ENCODE measurements around the gene RNU4-1. TPM values are rescaled to one million over a fixed set of nuclear protein-coding genes. Genes with fewer than 3 reads are reported as not detected.

The RNU4-1 gene
- total RNA-seq, 1 experiment from 2014 or later = 2,323 TPM

DNA sequence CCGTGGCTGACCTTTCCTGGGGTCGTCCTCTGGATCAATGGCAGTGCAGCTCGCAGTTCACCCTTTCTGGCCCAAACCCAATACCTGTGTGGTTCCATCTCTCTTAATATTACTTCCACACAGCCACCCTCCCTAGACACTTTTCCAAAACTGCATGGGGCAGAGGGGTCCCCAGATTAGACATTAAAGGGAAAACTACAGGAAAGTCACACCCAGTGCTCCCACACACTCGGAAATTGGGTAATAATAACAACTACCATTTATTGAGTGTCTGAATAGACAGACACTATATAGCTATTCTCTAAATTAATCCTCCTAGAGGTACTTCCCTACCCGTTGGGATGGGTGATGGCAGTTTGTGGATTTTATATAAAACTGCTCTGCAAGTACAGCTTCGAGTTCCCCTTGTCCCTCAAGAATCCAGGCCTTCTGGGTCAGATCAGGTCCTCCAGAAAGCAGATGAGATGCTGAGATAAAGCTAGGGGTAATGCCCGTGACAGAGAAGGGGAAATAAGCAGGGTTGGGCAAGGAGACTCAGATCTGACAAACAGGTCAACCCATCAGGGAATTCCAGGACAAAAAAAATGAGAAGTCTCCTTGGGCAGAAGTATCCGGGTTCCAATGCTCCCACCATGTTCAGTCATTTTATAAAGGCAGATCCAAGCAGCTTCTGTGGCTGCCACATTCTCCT is 26.7 kb downstream of the RNU4-1 start:
- Histone ChIP-seq H3K4me2 (ENCODE audit: low read length) (peak overlapping the region; percentile 70), H3K36me3 (ENCODE audit: control insufficient read depth in 1 of 2, insufficient read depth in 2 of 2, low read length in 2 of 2) (peaks cover 0 to 7% of the 10 kb centered on the region in 2 experiments; a peak in 1 of 4 replicates), H3K9me3 (ENCODE audit: control insufficient read depth in 1 of 2, insufficient read depth in 1 of 2, low read depth in 1 of 2, low read length in 2 of 2) (no peaks in the 10 kb centered on the region), H3K27me3 (ENCODE audit: insufficient read depth, low read length) (no peaks in the 10 kb centered on the region), H4K20me1 (ENCODE audit: insufficient read depth) (no peaks in the 10 kb centered on the region), H3K27ac (ENCODE audit: low read depth, low read length) (no peak overlapping the region), H3K4me1 (ENCODE audit: control insufficient read depth in 1 of 2, insufficient read depth in 2 of 2, low read length in 2 of 2) (peaks cover 38 to 48% of the 10 kb centered on the region in 2 experiments), H2AFZ (ENCODE audit: low read depth, low read length, poor library complexity, severe bottlenecking) (peak overlapping the region; percentile 90), H3K4me3 (replicated peaks in 1 of 2; ENCODE audit: low read depth in 1 of 2, low read length in 2 of 2) (no peak overlapping the region), H3K9ac (ENCODE audit: low read length) (peak overlapping the region; percentile 32), H3K9me2 (ENCODE audit: insufficient read depth) (no peaks in the 10 kb centered on the region), H3K79me2 (ENCODE audit: insufficient read depth, low read length) (peaks cover 41% of the 10 kb centered on the region)
- CTCF ChIA-PET = interaction anchor here (0.8 to 8.7 kb wide), 10 partner anchors 9 to 65 kb away, joined by 3 to 181 read pairs (median 8); partner anchors contain the start of genes RNU4-2 and RPLP0
- ATAC-seq (no peak), DNase-seq (ENCODE audit: low read depth, low spot score) (no peak)
- intact Hi-C loops (cut with micrococcal nuclease) = loop anchor here (2.0 kb wide), 1 partner anchor 66 kb away; the partner anchor contains the start of gene RPLP0
- POLR2A ChIA-PET = interaction anchor here (0.7 to 8.6 kb wide), 6 partner anchors 9 to 70 kb away, joined by 3 to 123 read pairs (median 24); partner anchors contain the start of genes RNU4-1, RNU4-2 and RPLP0
- RAD21 ChIA-PET (ENCODE audit: low non-redundant PET in 1 of 2, low total read pairs in 2 of 2, uncharacterized antibody in 2 of 2, unreplicated experiment in 2 of 2) = interaction anchor here (1.5 to 6.5 kb wide), 4 partner anchors 28 to 36 kb away, joined by 4 to 62 read pairs (median 10); no protein-coding TSS in a partner anchor
- no TSS peak for BruUV-seq (replicated peaks)
- TF ChIP-seq ZNF274 (IDR thresholded peaks at IDR 0.05; ENCODE audit: low read depth, low read length) (no peak), SRF (IDR thresholded peaks at IDR 0.05; ENCODE audit: low read depth) (no peak), ZFX (IDR thresholded peaks at IDR 0.05) (no peak), CEBPB (IDR thresholded peaks at IDR 0.05; ENCODE audit: low read depth) (no peak), POLR2AphosphoS5 (IDR thresholded peaks at IDR 0.05; ENCODE audit: low read depth, low read length) (no peak), TCF7L2 (IDR thresholded peaks at IDR 0.05; ENCODE audit: borderline replicate concordance, extremely low read depth, insufficient read depth, insufficient read length) (no peak), RAD21 (IDR thresholded peaks at IDR 0.05; ENCODE audit: low read depth) (no peak), JUND (IDR thresholded peaks at IDR 0.05) (no peak), EZH2 (IDR thresholded peaks at IDR 0.05) (no peak), EZH2phosphoT487 (IDR thresholded peaks at IDR 0.05; ENCODE audit: borderline replicate concordance) (no peak), CBX3 (IDR thresholded peaks at IDR 0.05; ENCODE audit: low read depth) (no peak), SP1 (IDR thresholded peaks at IDR 0.05; ENCODE audit: low read depth) (no peak)
- TF ChIP-seq, protein P1, sequence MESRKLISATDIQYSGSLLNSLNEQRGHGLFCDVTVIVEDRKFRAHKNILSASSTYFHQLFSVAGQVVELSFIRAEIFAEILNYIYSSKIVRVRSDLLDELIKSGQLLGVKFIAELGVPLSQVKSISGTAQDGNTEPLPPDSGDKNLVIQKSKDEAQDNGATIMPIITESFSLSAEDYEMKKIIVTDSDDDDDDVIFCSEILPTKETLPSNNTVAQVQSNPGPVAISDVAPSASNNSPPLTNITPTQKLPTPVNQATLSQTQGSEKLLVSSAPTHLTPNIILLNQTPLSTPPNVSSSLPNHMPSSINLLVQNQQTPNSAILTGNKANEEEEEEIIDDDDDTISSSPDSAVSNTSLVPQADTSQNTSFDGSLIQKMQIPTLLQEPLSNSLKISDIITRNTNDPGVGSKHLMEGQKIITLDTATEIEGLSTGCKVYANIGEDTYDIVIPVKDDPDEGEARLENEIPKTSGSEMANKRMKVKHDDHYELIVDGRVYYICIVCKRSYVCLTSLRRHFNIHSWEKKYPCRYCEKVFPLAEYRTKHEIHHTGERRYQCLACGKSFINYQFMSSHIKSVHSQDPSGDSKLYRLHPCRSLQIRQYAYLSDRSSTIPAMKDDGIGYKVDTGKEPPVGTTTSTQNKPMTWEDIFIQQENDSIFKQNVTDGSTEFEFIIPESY (IDR thresholded peaks at IDR 0.05; ENCODE audit: extremely low read depth, insufficient replicate concordance, low read length) = no peak
- TF ChIP-seq, protein P2, sequence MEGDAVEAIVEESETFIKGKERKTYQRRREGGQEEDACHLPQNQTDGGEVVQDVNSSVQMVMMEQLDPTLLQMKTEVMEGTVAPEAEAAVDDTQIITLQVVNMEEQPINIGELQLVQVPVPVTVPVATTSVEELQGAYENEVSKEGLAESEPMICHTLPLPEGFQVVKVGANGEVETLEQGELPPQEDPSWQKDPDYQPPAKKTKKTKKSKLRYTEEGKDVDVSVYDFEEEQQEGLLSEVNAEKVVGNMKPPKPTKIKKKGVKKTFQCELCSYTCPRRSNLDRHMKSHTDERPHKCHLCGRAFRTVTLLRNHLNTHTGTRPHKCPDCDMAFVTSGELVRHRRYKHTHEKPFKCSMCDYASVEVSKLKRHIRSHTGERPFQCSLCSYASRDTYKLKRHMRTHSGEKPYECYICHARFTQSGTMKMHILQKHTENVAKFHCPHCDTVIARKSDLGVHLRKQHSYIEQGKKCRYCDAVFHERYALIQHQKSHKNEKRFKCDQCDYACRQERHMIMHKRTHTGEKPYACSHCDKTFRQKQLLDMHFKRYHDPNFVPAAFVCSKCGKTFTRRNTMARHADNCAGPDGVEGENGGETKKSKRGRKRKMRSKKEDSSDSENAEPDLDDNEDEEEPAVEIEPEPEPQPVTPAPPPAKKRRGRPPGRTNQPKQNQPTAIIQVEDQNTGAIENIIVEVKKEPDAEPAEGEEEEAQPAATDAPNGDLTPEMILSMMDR (IDR thresholded peaks at IDR 0.05 in 2 of 3, conservative IDR thresholded peaks at IDR 0.05 in 1 of 3; ENCODE audit: borderline replicate concordance in 1 of 3, insufficient read depth in 1 of 3, low read depth in 2 of 3, low read length in 2 of 3) = no peak
